Chondrocyte (in vitro differentiated cells): ENCODE measurements around the gene FAM24A. TPM values are rescaled to one million over a fixed set of nuclear protein-coding genes. Genes with fewer than 3 reads are reported as not detected.
"Not testable (repeated sequence)": the region's sequence is repeated elsewhere in the genome, so short reads cannot be mapped to it uniquely, and the experiment has no call there.

Source experiments
- DNase-seq: peaks from one replicate; pipeline ENCODE4 v3.0.0; 2021; ENCODE audit warnings: mixed read lengths, low spot score
- H3K27ac Mint-ChIP-seq: one replicate; pipeline ENCODE4 v1.8.0; 2021; ENCODE audit warnings: mild to moderate bottlenecking, moderate library complexity, mixed read lengths; ENCODE audit not compliant: unreplicated experiment
- H3K27me3 Mint-ChIP-seq: 2 replicates; pipeline ENCODE4 v1.8.0; 2021; ENCODE audit warnings: low read depth, mixed read lengths
- H3K36me3 Mint-ChIP-seq: 2 replicates; pipeline ENCODE4 v1.8.0; 2021; ENCODE audit warnings: low read depth, mixed read lengths
- H3K4me1 Mint-ChIP-seq: 2 replicates; pipeline ENCODE4 v1.8.0; 2021; ENCODE audit warnings: low read depth, mild to moderate bottlenecking, mixed read lengths
- H3K4me3 Mint-ChIP-seq: one replicate; pipeline ENCODE4 v1.8.0; 2021; ENCODE audit warnings: mild to moderate bottlenecking, moderate library complexity, mixed read lengths; ENCODE audit not compliant: unreplicated experiment
- H3K9me3 Mint-ChIP-seq: 2 replicates; pipeline ENCODE4 v1.8.0; 2021; ENCODE audit warnings: low read depth, mixed read lengths
- total RNA-seq: library from RNA; stranded (reverse); gene quantifications from 3 replicates; pipeline ENCODE4 v1.2.1, GENCODE V29; 2021
- TF ChIP-seq, protein P1 (sequence below): fragments of 200-600 bp; sonication (generic); IDR thresholded peaks from 2 replicates; pipeline ENCODE4 v1.5.0; 2021; ENCODE audit warnings: antibody characterized with exemption, mild to moderate bottlenecking, moderate library complexity

The FAM24A gene
- total RNA-seq, 1 donor from 2014 or later, result not detected

DNA sequence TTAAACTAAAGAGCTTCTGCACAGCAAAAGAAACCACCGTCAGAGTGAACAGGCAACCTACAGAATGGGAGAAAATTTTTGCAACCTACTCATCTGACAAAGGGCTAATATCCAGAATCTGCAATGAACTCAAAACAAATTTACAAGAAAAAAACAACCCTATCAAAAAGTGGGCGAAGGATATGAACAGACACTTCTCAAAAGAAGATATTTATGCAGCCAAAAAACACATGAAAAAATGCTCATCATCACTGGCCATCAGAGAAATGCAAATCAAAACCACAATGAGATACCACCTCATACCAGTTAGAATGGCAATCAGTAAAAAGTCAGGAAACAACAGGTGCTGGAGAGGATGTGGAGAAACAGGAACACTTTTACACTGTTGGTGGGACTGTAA, 38.5 kb upstream of the FAM24A start:
- H3K27me3 Mint-ChIP-seq, result peaks cover 20% of the 10 kb centered on the region
- not testable (repeated sequence) for H3K4me1 Mint-ChIP-seq, H3K4me3 Mint-ChIP-seq, H3K27ac Mint-ChIP-seq, H3K36me3 Mint-ChIP-seq, DNase-seq
- H3K9me3 Mint-ChIP-seq, result peaks cover 10% of the 10 kb centered on the region

DNA sequence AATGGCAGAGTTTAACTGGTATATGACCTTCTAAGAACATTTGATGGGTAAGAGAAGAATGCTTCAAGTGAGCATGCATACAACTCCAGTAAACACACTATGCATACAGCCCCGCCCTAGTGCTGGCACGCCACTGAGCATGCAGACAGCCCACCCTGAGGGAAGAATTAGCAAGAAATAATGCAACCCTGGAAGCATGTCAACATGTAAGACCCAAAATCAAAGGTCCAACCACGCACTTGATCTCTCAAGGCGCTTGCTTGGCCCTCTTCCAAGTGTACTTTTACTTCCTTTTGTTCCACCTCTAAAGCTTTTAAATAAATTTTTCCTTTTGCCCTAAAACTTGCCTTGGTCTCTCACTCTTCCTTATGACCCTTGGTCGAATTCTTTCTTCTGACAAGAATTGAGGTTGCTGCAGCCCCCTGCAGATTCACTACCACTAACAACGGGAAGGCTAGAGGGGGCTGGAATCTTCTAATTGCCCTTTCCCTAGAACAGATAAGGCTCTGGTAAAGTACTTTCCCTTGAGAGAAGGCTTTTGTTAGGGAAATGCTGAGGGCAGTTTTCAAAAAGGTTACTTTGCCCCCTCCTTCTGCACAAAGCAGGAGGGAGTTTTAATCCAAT, 34.5 kb upstream of the FAM24A start:
- H3K4me1 Mint-ChIP-seq, result no peaks in the 10 kb centered on the region
- peaks cover 18% of the 10 kb centered on the region for H3K27me3 Mint-ChIP-seq
- peaks cover 3% of the 10 kb centered on the region for H3K9me3 Mint-ChIP-seq
- no peaks in the 10 kb centered on the region for H3K36me3 Mint-ChIP-seq
- TF ChIP-seq, protein P1, sequence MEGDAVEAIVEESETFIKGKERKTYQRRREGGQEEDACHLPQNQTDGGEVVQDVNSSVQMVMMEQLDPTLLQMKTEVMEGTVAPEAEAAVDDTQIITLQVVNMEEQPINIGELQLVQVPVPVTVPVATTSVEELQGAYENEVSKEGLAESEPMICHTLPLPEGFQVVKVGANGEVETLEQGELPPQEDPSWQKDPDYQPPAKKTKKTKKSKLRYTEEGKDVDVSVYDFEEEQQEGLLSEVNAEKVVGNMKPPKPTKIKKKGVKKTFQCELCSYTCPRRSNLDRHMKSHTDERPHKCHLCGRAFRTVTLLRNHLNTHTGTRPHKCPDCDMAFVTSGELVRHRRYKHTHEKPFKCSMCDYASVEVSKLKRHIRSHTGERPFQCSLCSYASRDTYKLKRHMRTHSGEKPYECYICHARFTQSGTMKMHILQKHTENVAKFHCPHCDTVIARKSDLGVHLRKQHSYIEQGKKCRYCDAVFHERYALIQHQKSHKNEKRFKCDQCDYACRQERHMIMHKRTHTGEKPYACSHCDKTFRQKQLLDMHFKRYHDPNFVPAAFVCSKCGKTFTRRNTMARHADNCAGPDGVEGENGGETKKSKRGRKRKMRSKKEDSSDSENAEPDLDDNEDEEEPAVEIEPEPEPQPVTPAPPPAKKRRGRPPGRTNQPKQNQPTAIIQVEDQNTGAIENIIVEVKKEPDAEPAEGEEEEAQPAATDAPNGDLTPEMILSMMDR, result no peak
- no peak overlapping the region for H3K27ac Mint-ChIP-seq
- no peak overlapping the region for H3K4me3 Mint-ChIP-seq
- DNase-seq, result no peak

DNA sequence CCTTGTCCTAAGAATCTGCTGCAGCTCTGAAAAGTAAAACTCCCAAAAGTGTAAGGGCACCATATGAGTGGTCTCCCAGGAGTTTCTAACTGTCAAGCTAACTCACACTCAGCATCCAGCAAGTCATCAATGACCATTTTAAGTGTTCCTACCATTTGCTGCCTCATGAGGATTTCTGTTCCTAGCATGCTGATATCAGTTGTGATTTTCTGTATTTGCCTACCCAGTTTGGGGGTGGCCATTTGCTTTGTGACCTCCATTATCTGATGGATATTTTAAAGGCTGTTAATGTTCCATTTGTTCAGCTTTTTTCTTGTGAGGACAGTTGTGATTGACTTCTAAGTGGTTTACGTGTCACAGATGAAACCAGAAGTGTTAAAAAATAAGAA, 33.9 kb upstream of the FAM24A start:
- Mint-ChIP-seq H3K9me3 (peaks cover 3% of the 10 kb centered on the region), H3K4me3 (no peak overlapping the region), H3K36me3 (no peaks in the 10 kb centered on the region), H3K27ac (no peak overlapping the region), H3K27me3 (peaks cover 18% of the 10 kb centered on the region), H3K4me1 (no peaks in the 10 kb centered on the region)
- DNase-seq, result no peak
- TF ChIP-seq, protein P1, result no peak

DNA sequence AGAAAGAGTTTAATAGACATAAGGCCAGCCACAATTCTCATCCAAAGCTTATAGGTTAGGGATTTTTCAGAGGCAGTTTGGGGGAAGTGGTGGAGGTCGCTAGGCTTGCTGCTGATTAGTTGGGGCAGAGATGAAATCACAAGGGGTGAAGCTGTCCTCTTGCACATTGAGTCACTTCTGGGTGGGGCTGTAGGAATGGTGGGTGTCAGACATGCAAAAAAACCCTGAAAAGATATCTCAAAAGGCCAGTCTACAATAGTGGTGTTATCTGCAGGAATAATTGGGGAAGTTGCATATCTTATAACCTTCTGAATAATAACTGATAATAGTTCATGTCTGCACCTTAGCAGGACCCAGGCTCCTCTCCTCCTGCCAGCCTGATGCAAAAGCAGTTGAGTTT, 33.1 kb upstream of the FAM24A start:
- H3K27ac Mint-ChIP-seq, result no peak overlapping the region

DNA sequence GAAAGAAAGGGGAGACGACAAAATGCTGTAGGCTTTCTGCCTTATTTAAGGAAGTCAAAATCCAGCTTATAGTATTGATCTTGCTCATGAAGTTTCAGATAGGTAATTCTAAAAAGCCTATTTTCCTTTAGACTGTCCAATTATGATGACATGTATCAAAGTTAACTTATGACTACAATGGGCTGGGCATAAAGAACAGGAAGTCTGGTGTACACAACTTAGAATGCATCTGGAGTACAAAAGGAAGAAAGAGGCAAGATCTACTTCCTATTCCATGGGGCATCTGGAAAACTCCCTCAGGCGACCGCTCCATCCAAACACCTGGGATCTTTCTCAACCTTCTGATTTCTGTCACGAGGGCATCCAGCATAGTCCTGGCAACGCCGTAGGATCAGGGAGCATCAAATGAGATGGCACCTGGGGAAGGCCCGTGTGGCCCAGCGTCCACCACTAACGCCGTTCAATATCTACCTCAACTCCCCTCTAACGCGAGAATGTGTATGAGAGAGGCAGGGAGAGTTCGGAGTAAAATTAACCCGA, 31.5 kb upstream of the FAM24A start:
- H3K27ac Mint-ChIP-seq, result no peak overlapping the region
- H3K36me3 Mint-ChIP-seq, result no peaks in the 10 kb centered on the region
- peak overlapping the region; percentile 21 for H3K4me3 Mint-ChIP-seq
- TF ChIP-seq, protein P1, result no peak
- no peak for DNase-seq
- no peaks in the 10 kb centered on the region for H3K4me1 Mint-ChIP-seq
- no peaks in the 10 kb centered on the region for H3K9me3 Mint-ChIP-seq
- peaks cover 21% of the 10 kb centered on the region for H3K27me3 Mint-ChIP-seq

More for the DNA sequence above, 33.1 kb upstream of the FAM24A start:
- no peak for DNase-seq
- TF ChIP-seq, protein P1, result no peak
- no peaks in the 10 kb centered on the region for H3K9me3 Mint-ChIP-seq
- H3K27me3 Mint-ChIP-seq, result peaks cover 19% of the 10 kb centered on the region
- no peak overlapping the region for H3K4me3 Mint-ChIP-seq
- no peaks in the 10 kb centered on the region for H3K4me1 Mint-ChIP-seq
- H3K36me3 Mint-ChIP-seq, result no peaks in the 10 kb centered on the region
